Measurements from ENCODE around the gene SSBP4.
A peak's percentile ranks its signal among the peaks of the same experiment; 100 is the strongest.

SSBP4 gene

GRCh38 chr19:18434411-18435175 lies 15.4 kb downstream of the SSBP4 start:
- DNase-seq = no peak

GRCh38 chr19:18435178-18435841 lies 16.1 kb downstream of the SSBP4 start:
- DNase-seq = no peak

DNA sequence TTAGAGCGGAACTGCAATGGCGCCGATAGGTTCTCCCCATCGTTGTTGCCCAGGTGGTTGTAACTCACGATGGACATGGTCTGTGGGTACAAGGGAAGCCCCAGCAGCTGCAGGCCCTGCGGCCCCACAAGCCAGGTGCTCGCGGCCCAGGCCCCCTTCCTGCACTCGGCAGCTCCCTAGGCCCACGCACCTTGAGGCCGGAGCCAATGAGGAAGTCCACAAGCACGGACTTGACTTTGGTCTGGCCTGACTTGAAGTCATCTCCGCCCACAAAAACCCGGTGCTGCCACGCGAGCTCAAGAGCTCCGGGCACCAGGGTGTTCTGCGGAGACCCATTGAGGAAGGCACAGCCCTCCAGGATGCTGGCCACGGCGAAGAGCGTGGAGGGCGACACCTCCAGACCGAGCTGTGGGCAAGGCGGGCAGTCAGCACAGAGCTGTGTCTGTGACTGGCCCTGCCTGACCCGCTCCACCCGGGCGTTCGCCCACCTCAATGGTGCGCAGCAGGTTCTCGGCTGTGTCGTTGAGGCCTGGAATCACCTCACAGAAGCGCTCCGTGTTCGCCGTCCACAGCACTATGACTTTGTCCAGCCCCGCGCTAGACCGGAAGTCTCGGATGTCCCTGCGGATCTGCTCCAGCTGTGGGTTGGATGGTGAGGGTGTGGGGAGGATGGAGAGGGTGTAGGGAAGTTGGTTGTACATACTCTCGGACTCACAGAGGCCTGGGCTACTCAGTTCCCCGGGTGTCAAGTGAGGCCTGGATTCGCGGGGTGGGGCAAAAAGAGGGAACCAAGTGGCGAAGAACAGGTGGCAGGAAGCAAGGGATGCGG lies 16.9 kb downstream of the SSBP4 start:
- peak in 1 of 2 experiments; percentile 33 for DNase-seq

- peak; percentile 68 to 81 for DNase-seq
These were observed 17.7 kb downstream of the SSBP4 start for GRCh38 chr19:18436671-18437490.

DNA sequence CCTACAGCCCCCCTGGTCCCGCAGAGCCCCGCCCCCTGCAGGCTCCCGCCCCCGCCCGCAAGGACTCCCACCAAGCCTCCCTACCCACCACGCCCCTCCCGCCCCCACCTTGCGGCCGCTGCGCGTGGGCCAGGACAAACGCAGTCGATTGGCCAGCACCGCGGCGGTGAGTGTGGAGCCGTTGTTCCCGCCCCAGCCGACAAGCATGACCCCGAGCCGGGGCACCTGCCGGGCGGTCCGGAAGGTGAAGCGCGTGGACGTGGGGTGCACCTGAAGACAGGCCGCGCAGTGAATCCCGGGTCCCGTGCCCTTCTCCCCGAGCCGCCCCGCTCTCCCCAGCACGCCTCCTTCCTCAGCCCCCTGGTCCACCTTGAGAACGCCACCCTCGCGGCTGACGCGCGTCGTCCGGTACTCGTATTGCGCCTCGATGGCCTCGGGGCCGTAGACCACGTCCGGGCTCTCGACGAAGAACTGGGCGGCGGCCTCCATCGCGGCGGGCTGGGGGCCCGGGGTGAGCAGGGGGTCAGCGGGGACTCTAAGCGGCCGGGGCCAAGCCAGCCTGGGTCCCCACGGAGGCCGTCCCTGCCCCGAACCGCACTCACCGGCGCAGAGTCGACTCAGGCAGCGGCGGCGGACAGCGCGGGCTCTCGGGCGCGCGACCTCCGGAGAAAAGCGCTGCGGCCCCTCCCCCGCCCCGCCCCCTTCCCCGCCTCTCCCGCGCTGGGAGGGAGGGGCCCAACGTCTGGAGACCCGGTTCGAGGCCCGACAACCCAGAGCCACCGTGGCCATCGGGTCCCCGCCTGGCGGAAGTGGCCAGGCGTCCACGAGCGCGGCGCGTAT lies 18.5 kb downstream of the SSBP4 start, which contains the start of gene ISYNA1:
ISYNA1 (minus strand) TSS at position 643 of the 840 bp plus-strand sequence; CDS start at position 489, 154 bp downstream.
- DNase-seq = peak; percentile 30 to 49

GRCh38 chr19:18438331-18439024 lies 19.3 kb downstream of the SSBP4 start:
- peak in 1 of 2 experiments; percentile 28 for DNase-seq

DNA sequence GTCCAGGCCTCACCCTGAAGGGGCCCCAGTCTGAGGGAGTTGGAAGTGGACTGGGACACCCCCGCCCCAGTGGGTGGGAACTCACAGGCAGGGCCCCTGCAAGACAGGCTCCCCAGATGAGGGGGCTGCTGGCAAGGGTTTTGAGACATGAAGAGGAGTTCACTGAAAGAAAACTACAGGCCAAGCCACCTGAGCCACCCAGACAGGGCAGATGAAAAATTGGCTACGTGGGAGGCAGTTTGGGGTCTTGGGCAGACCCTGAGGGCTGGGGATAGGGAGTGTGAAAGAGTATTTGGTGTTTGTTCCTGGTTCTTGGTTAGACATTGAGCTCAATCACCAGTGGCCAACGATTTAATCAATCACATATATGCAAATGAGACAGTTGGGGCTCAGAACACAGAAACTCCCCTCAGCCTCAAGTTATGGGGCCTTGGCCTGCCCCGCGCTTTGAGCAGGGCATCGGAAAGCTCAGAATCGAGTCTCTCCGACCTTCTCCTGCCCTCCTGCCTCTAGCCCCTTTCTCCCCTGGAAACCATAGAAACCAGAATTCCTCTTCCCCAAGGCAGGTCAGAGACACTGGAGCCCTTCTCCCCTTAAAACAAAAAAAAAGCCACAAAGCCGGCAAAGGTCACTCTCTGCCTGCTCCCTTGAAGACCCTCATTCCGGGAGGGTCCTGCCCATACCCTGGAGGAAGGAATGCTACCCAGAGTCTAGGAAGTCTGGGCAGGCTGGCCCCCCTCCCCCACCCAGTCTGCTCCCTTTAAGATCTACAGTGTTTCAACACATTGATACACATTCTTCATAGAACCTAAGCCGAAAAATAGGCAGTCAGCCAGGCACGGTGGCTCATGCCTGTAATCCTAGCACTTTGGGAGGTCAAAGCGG lies 20.1 kb downstream of the SSBP4 start:
- no peak for DNase-seq

GRCh38 chr19:18439910-18440237 lies 20.7 kb downstream of the SSBP4 start:
- DNase-seq = no peak

DNA sequence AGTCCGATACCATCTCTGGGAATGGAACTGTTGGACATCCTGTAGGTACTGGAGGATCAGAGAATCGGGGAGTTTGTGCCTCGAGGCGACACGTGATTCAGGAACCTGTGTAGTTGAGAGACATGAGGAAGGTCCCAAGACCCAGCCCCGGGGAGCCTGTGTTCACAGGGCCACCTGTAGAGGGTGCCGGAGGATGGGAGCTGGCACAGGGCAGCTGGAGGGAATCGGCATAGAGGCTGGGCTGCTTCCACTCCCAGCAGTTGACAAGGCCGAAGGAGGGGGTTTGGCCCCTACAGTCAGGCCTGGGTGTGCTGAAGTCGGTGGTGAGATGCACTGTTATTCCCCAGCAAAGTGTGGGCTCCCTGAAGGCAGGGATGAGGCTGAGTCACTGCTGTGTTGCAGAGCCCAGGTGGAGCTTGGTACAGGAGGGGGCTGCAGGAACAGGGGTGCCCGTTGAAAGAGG lies 21.2 kb downstream of the SSBP4 start:
- peak; percentile 41 to 63 for DNase-seq

- no peak for DNase-seq
These were observed 22.0 kb downstream of the SSBP4 start for GRCh38 chr19:18440936-18441803.

GRCh38 chr19:18441804-18442788 lies 22.9 kb downstream of the SSBP4 start:
- DNase-seq = no peak

DNA sequence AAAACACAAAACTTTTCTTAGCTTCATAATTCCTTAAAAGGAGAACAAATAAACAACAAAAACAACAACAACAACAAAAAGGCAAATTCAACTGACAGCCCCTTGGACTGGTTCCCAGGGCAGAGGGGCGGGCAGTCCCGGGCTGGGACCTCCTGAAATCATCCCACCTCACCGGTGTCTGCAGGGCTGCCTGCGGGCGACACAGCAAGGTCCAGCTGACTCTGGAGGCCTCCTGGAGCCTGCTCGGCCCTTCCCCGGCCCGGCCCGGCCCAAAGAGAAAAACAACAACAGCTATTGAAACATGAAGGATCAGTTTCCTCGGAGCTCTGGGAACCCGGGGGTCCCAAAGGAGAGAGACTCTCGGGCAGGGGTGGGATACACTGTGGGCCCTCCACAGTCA lies 23.7 kb downstream of the SSBP4 start:
- DNase-seq = no peak

DNA sequence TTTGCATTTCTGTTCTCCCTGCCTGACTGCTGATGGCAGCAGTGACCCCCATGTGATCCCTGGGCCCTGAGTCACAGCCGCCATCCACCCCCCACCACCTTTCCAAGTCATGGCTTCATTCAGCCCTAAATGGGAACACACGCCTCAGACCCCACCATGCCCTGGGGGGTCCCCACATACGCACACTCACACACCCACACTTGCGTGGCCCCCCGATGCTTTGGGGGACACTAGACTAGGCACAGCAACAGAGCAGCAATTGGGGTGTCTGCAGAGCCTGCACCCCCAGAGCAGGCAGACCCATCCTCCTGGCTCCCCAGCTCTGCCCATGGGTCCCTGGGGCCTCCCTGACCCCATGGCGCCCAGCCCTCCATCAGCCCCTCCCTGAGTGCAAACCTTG lies 24.2 kb downstream of the SSBP4 start:
- DNase-seq = no peak

DNA sequence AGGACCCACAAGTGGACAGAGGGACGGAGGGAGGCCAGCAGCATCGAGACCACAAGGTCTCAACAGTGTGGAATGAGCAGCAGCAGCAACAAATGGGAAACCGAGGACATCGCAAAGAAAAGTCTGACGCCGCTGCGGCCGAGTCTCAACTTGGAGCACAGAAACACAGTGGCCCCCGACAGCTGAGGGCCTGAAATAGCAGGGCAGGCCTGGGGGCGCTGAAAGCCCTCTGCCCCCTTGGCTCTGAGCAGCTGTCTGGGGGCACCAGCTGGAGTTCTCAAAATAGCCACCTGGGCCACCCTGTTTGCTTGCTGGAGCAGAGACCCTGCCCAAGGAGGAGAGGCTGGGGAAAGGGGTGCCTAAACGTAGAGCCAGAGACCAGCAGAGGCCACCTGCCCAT lies 24.6 kb downstream of the SSBP4 start:
- DNase-seq = no peak

- no peak for DNase-seq
These were observed 25.3 kb downstream of the SSBP4 start for GRCh38 chr19:18444513-18444912.

DNA sequence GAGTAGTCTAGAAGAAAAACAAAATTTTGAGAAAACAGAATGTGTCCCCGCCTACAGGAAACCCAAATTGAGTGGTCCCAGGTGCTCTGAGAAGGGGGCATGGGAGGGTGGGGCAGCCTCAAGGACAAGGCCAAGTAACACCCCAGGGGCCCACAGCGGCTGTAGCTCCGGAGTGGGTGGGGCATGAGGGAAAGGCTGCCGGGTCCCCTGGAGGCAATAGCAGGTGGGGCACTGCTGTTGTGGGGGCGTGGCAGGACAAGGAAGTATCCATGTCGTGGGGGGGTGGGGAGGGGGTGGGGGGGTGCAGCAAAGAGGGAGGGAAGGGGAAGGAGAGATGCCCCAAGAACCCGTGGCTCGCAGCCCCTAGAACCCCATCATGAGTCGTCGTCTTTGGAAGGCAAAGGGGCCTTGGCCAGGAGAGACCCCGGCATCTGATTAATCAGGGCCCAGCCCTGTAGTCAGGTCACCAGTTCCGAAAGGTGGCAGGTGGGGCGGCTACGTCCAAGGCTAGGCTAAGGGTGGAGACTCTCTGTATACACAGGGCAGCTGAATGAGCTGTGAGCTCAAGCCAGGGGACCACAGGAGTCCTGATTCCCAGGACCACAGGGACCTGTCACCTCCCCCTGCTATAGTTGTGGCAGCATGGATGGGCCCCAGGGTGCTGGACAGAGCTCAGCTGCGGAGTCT lies 26.2 kb downstream of the SSBP4 start:
- DNase-seq = no peak
